SIG-M5 treated with dmso at 0.1 percent for 504 hours (cell line): Measurements from ENCODE around the gene GABBR2.
"Not testable (repeated sequence)": the region's sequence is repeated elsewhere in the genome, so short reads cannot be mapped to it uniquely, and the experiment has no call there.

Experiments used
- DNase-seq: peaks from one replicate; lab custom pipeline; 2025; ENCODE audit not compliant: unreplicated experiment; lab: John Stamatoyannopoulos, UW

GABBR2 gene

GRCh38 chr9:98517761-98518160 is 191.0 kb downstream of the GABBR2 start:
- no peak for DNase-seq

GRCh38 chr9:98516897-98517503 is 191.7 kb downstream of the GABBR2 start:
- DNase-seq, result no peak

GRCh38 chr9:98516205-98516896 is 192.4 kb downstream of the GABBR2 start:
- no peak for DNase-seq

- no peak for DNase-seq
Observed at GRCh38 chr9:98515506-98516204, 193.1 kb downstream of the GABBR2 start.

GRCh38 chr9:98514841-98515240 is 193.9 kb downstream of the GABBR2 start:
- no peak for DNase-seq

GRCh38 chr9:98508217-98508919 is 200.4 kb downstream of the GABBR2 start:
- DNase-seq, result not testable (repeated sequence)

- DNase-seq, result no peak
Observed at GRCh38 chr9:98506422-98507054, 202.2 kb downstream of the GABBR2 start.

- DNase-seq, result no peak
Observed at GRCh38 chr9:98504298-98505282, 204.1 kb downstream of the GABBR2 start.

- DNase-seq, result no peak
Observed at GRCh38 chr9:98503867-98504266, 204.9 kb downstream of the GABBR2 start.

GRCh38 chr9:98502976-98503325 is 205.8 kb downstream of the GABBR2 start:
- DNase-seq, result no peak

- no peak for DNase-seq
Observed at GRCh38 chr9:98502311-98502975, 206.3 kb downstream of the GABBR2 start.

GRCh38 chr9:98501819-98502218 is 206.9 kb downstream of the GABBR2 start:
- no peak for DNase-seq

GRCh38 chr9:98501259-98501658 is 207.5 kb downstream of the GABBR2 start:
- not testable (repeated sequence) for DNase-seq

- no peak for DNase-seq
Observed at GRCh38 chr9:98500337-98500919, 208.3 kb downstream of the GABBR2 start.

- no peak for DNase-seq
Observed at GRCh38 chr9:98495530-98495929, 213.2 kb downstream of the GABBR2 start.

GRCh38 chr9:98494852-98495251 is 213.9 kb downstream of the GABBR2 start:
- no peak for DNase-seq

- DNase-seq, result no peak
Observed at GRCh38 chr9:98491828-98492227, 216.9 kb downstream of the GABBR2 start.

GRCh38 chr9:98491231-98491651 is 217.5 kb downstream of the GABBR2 start:
- DNase-seq, result no peak
